C4-2B (cell line): Measurements from ENCODE around the gene IQGAP2.

ENCODE experiments used
- CTCF ChIP-seq: fragments of 450-650 bp; conservative IDR thresholded peaks from 2 replicates; pipeline ENCODE4 v1.5.1; 2017; ENCODE audit warnings: mild to moderate bottlenecking
- ZFX ChIP-seq: fragments of 450-650 bp; IDR thresholded peaks from 2 replicates; pipeline ENCODE4 v1.6.1; 2017

GRCh38 chr5:76570153-76570552 lies 167.1 kb downstream of the IQGAP2 start:
- TF ChIP-seq CTCF (no peak), ZFX (no peak)
